Stimulated activated CD8-positive, alpha-beta memory T cell treated with anti-CD3 and anti-CD28 coated beads, Interleukin-4, amount 100 ng/mL, for 1 hour (primary cell): ENCODE results near the gene BLACAT1.
"Not testable (repeated sequence)": the region's sequence is repeated elsewhere in the genome, so short reads cannot be mapped to it uniquely, and the experiment has no call there.

ENCODE experiments used
- DNase-seq, 2 donors: peaks; one replicate each; pipeline ENCODE4 v3.0.0-alpha.2; 2020; ENCODE audit warnings: low read depth in 2 of 2, low spot score in 1 of 2

Gene BLACAT1

GRCh38 chr1:205484985-205485967, 29.4 kb upstream of the BLACAT1 start:
- DNase-seq, result peak in 1 of 2 donors; percentile 43

- no peak for DNase-seq
Observed at GRCh38 chr1:205483372-205483771, 27.5 kb upstream of the BLACAT1 start.

DNA sequence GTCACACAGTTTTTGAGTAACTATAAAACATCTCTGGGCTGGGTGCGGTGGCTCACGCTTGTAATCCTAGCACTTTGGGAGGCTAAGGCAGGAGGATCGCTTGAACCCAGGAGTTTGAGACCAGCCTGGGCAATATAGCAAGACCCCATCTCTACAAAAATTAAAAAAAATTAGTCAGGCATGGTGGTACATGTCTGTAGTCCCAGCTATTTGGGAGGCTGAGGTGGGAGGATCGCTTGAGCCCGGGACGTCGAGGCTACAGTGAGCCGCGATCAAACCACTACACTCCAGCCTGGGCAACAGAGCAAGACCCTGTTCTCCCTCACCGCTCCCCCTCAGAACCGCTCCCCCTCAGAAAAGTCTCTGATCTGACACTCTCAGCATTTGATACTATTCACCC, 26.7 kb upstream of the BLACAT1 start:
- DNase-seq, result not testable (repeated sequence)

DNA sequence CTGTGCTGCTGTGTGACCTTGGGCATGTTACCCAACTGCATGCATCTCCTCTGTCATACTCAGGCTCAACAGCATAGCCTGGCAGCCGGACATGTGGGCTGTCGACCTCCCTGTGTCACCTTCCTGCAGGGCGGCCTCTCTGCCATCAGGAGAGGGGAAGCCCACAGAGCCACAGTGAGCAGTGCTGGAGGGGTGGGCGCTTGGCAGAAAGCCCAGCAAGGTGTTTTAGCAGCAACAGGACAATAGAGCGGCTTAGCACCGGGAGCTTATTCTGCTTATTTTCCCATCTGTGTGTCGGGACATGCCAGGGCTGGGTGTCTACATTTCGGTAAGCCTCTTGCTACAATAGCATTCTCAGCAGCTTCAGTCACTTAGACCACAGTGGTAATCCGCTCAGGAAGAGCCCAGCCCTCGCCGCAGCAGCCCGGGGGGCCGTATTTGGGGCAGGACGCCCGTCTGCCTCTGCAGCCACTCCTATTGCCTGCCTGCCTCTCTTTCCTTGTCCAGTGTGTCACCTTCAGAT, 25.8 kb upstream of the BLACAT1 start:
- no peak for DNase-seq

GRCh38 chr1:205481218-205481617, 25.4 kb upstream of the BLACAT1 start:
- no peak for DNase-seq

GRCh38 chr1:205480349-205480985, 24.6 kb upstream of the BLACAT1 start:
- no peak for DNase-seq

DNA sequence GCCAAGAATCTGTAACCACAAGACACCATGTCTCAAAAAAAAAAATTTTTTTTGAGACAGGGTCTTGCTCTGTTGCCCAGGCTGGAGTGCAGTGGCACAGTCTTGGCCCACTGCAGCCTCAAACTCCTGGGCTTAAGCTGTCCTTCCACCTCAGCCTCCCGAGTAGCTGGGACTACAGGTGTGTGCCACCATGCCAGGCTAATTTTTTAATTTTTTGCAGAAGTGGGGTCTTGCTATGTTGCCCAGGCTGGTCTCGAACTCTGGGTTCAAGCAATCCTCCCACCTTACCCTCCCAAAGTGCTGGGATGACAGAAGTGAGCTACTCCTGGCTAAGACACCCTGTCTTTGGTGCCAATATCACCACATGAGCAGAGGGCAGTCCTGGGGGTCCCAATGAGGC, 23.1 kb upstream of the BLACAT1 start:
- not testable (repeated sequence) for DNase-seq

- DNase-seq, result no peak
Observed at GRCh38 chr1:205477759-205478247, 22.0 kb upstream of the BLACAT1 start.

GRCh38 chr1:205477121-205477758, 21.4 kb upstream of the BLACAT1 start:
- no peak for DNase-seq

- no peak for DNase-seq
Observed at GRCh38 chr1:205476648-205477047, 20.8 kb upstream of the BLACAT1 start.

DNA sequence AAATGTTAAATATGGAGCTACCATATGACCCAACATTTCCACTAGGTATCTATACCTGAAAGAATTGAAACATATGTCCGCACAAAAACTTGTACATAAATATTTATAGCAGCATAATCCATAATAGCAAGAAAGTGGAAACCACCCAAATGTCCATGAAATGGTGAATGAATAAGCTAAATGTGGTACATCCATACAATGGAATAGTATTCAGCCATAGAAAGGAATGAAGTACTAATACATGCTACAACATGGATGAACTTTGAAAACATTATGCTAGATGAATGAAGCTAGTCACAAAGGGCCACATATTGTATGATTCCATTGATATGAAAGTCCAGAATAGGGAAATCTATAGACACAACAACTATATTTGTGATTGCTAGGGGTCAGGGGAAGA, 20.0 kb upstream of the BLACAT1 start:
- DNase-seq, result no peak

- no peak for DNase-seq
Observed at GRCh38 chr1:205474571-205474970, 18.7 kb upstream of the BLACAT1 start.

DNA sequence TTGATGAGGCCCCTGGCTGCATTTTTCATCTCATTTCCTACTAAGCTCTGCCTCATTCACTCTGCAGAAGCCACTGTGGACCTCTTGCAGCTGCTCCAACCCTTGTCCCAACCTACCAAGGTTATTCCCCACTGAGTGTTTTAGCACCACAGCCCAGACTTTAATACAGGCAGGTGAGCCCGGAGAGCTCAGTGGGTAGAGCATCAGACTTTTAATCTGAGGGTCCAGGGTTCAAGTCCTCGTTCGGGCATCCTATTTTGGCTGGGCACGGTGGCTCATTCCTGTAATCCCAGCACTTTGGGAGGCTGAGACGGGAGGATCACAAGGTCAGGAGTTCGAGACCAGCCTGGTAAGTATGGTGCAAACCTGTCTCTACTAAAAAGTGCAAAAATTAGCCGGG, 18.1 kb upstream of the BLACAT1 start:
- DNase-seq, result no peak

DNA sequence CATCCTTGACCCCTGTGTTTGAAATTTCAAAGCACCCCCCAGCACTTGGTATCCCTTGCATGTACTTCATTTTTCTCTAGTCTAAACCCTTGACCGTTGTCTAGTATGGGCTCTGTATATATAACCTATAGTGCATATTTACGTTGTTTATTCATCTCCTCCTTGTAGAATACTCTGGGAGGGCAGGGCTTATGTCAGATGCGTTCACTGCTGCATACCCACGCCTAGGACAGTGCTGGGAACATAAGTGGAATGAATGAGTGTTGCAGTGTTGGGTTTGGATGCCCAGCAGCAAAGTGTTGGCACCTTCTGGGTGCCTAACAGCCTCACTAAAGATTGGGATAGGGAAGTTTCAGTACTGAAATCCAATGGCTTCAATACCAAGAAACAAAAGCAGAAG, 17.6 kb upstream of the BLACAT1 start:
- no peak for DNase-seq

GRCh38 chr1:205472737-205473441, 17.0 kb upstream of the BLACAT1 start:
- no peak for DNase-seq

DNA sequence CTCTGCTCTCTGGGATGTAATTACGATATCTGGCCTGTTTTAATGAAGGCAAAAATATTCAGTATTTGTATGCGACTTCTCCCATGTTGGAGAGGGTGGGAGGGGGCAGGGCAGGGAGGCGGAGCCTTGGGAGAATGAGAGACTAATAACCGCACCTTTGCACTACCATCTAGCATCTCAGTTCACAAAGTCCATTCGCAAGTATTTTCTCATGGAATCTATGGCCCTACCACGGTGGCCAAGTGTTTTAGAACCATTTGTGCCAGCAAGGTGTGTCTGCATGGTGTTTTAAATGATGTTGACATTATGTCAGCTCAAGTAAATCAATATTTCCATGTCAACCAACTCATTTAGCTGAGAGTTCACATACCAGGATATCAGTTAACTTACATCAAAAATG, 14.3 kb upstream of the BLACAT1 start:
- DNase-seq, result no peak

DNA sequence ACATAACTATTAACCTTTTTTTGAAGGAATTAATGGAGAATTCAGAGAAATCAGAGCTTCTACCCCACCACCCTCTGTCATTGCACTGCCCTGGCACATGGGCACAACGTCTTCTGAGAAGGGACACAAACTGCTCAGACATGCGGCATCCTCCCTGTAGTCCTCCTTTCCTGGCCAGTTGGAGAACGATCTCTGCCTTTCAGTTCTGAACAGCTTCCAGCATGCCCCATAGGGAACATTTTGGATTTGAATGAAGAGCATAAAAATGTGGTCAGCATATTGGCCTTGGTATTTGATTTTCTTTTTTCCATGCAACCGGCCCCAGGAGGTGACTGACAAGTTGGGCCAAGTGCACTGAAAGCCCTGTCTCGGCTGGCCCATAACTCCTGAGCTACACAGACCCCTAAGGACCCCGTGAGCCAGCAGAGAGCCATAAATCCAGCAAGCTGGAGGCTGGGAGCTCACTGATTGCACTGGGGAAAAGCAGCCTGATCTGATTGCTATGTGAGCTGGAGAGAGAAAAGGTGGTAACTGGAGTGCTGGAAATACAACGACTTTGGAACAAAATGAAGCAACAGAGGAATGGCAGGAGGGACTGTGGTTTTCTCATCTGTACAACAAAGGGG, 10.9 kb upstream of the BLACAT1 start:
- DNase-seq, result no peak

- DNase-seq, result no peak
Observed at GRCh38 chr1:205465392-205465791, 9.5 kb upstream of the BLACAT1 start.

DNA sequence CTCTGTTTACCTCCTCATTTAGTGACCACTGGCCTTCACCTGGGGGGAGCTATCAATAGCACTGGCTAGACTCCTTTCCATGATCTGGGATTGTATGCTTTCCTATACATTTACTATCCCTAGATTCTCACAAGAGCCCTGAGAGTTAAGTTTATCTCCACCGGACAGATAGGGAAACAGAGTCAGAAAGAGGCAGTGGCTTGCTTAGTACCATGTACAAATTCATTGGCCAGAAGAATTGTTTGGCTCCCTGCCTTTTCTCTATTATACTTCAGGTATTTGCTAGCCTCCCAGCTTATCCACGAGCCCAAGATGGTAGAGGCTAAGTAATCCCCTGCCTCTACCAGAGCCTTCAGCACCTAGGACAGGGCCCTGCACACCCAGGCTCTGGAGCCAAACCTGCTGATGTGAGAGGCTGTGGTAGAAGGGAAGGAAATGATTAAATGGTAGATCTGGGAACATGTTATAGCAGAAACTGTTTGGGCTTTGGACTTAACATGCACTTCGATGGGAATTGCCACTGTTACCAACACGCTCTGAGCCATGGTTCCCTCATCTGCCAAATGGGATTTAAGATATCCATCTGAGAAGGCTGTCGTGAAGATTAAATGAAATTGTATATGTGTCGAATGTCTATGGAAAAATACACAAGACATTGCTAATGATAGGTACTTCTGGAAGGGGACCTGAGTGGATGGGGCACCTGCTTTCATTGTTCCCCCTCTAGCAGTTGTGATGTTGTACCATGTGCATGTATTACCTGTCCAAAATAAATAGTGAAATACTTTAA, 3.1 kb upstream of the BLACAT1 start:
- no peak for DNase-seq
